Ishikawa (cell line): ENCODE measurements around the gene IGFL1.

Experiments
- CEBPB ChIP-seq: IDR thresholded peaks from 2 replicates; pipeline ENCODE4 v1.6.1; 2012
- CREB1 ChIP-seq: IDR thresholded peaks from 2 replicates; pipeline ENCODE4 v1.6.1; 2012; ENCODE audit warnings: low read depth
- EGR1 ChIP-seq: IDR thresholded peaks from 2 replicates; pipeline ENCODE4 v1.6.1; 2012
- EP300 ChIP-seq: IDR thresholded peaks from 2 replicates; pipeline ENCODE4 v1.6.1; 2012; ENCODE audit warnings: borderline replicate concordance
- FOXM1 ChIP-seq: IDR thresholded peaks from 2 replicates; pipeline ENCODE4 v1.6.1; 2012; ENCODE audit warnings: low read depth, borderline replicate concordance
- NFIC ChIP-seq: IDR thresholded peaks from 2 replicates; pipeline ENCODE4 v1.6.1; 2012
- RAD21 ChIP-seq: IDR thresholded peaks from 2 replicates; pipeline ENCODE4 v1.6.1; 2012; ENCODE audit warnings: low read depth
- TAF1 ChIP-seq: IDR thresholded peaks from 2 replicates; pipeline ENCODE4 v1.6.1; 2012; ENCODE audit warnings: low read depth, mild to moderate bottlenecking
- TCF12 ChIP-seq: IDR thresholded peaks from 2 replicates; pipeline ENCODE4 v1.6.1; 2012; ENCODE audit warnings: low read depth
- TEAD4 ChIP-seq: IDR thresholded peaks from 2 replicates; pipeline ENCODE4 v1.6.1; 2012
- YY1 ChIP-seq: IDR thresholded peaks from 2 replicates; pipeline ENCODE4 v1.6.1; 2012; ENCODE audit warnings: low read depth
- ZBTB7A ChIP-seq: IDR thresholded peaks from 2 replicates; pipeline ENCODE4 v1.6.1; 2012; ENCODE audit warnings: low read depth
- TF ChIP-seq, protein P1 (sequence below): IDR thresholded peaks from 2 replicates; pipeline ENCODE4 v1.6.1; 2012
- TF ChIP-seq, protein P2 (sequence below): IDR thresholded peaks from 2 replicates; pipeline ENCODE4 v1.6.1; 2012
- TF ChIP-seq, protein P3 (sequence below): IDR thresholded peaks from 2 replicates; pipeline ENCODE4 v1.6.1; 2012; ENCODE audit warnings: low read depth, mild to moderate bottlenecking

Gene IGFL1

DNA sequence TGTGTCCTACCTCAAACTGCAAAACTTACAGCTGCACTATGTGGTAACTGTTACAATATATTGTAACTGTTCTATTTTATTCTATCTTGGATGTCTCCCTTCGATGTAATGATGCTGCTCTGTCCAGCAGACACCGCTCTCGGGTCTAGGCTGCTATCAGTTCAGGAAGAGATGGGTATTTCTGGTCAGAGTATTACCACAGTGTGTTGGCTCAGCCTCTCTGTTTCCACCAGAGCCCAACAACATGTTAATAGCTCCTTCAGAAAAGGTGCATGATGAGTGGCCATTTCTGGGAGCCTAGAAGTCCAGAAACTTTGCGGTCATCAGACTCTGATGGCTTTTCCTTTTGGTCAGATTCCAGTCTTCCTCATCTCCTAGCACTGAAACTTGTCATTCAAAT, 35.9 kb upstream of the IGFL1 start:
- TF ChIP-seq, protein P1, sequence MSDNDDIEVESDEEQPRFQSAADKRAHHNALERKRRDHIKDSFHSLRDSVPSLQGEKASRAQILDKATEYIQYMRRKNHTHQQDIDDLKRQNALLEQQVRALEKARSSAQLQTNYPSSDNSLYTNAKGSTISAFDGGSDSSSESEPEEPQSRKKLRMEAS, result no peak
- no peak for TF ChIP-seq TCF12
- TF ChIP-seq, protein P2, sequence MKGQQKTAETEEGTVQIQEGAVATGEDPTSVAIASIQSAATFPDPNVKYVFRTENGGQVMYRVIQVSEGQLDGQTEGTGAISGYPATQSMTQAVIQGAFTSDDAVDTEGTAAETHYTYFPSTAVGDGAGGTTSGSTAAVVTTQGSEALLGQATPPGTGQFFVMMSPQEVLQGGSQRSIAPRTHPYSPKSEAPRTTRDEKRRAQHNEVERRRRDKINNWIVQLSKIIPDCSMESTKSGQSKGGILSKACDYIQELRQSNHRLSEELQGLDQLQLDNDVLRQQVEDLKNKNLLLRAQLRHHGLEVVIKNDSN, result no peak
- TF ChIP-seq TAF1, result no peak
- TF ChIP-seq TEAD4, result no peak
- TF ChIP-seq EP300, result no peak
- no peak for TF ChIP-seq EGR1
- TF ChIP-seq CEBPB, result no peak
- no peak for TF ChIP-seq FOXM1

DNA sequence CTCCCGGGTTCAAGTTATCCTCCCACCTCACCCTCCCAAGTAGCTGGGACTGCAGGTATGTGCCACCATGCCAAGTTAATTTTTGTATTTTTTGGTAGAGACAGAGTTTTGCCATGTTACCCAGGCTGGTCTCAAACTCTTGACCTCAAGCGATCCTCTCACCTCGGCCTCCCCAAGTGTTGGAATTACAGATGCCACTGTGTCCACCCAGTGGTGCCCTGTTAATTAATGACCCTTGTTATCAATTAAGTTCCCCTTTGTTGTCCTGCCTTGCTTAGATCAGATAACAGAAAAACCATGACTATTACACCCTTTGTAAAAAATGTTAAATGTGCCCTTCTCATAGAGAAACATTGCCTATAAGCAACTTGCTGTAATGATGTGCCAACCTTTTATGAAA, 34.4 kb upstream of the IGFL1 start:
- TF ChIP-seq FOXM1, result no peak
- TF ChIP-seq, protein P2, result no peak
- TF ChIP-seq, protein P3, sequence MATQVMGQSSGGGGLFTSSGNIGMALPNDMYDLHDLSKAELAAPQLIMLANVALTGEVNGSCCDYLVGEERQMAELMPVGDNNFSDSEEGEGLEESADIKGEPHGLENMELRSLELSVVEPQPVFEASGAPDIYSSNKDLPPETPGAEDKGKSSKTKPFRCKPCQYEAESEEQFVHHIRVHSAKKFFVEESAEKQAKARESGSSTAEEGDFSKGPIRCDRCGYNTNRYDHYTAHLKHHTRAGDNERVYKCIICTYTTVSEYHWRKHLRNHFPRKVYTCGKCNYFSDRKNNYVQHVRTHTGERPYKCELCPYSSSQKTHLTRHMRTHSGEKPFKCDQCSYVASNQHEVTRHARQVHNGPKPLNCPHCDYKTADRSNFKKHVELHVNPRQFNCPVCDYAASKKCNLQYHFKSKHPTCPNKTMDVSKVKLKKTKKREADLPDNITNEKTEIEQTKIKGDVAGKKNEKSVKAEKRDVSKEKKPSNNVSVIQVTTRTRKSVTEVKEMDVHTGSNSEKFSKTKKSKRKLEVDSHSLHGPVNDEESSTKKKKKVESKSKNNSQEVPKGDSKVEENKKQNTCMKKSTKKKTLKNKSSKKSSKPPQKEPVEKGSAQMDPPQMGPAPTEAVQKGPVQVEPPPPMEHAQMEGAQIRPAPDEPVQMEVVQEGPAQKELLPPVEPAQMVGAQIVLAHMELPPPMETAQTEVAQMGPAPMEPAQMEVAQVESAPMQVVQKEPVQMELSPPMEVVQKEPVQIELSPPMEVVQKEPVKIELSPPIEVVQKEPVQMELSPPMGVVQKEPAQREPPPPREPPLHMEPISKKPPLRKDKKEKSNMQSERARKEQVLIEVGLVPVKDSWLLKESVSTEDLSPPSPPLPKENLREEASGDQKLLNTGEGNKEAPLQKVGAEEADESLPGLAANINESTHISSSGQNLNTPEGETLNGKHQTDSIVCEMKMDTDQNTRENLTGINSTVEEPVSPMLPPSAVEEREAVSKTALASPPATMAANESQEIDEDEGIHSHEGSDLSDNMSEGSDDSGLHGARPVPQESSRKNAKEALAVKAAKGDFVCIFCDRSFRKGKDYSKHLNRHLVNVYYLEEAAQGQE, result no peak

DNA sequence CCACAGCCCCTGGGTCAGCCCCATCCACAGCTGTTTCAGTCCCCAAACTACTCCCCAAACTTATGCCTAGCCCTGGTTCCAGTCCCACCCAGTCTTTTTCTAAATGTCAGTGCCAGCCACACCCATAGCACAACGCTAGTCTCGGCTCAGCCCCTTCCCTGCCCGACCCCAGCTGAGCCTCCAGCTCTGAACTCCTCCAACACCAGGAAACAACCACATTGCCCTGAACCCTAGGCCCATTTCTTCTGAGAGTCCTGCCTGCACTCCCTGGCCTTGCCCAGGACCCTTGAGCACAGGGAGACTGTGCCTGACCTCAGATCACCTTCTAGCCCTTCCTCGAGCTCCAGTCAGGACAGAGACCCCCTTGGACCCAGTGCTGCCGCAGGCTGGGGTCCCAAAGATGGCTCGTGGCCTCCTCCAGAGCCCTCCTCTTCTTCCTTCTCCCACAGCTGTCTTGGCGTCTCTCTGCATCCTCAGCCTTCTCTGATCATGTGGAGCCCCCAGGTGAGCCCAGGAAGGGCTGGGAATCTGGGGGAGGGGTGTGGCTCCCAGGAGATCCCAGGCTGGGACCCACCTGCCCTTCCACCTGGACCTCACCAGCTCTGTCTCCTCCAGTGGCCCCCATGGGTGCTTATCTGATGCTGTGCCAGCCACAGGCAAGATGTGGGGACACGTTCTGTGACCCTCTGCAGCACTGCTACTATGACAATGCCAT, 33.0 kb upstream of the IGFL1 start:
- TF ChIP-seq EP300, result no peak
- TF ChIP-seq EGR1, result no peak
- TF ChIP-seq, protein P2, result no peak
- TF ChIP-seq, protein P1, result no peak
- TF ChIP-seq, protein P3, result no peak
- no peak for TF ChIP-seq CREB1
- TF ChIP-seq NFIC, result no peak
- no peak for TF ChIP-seq CEBPB
- TF ChIP-seq YY1, result no peak
- no peak for TF ChIP-seq ZBTB7A

DNA sequence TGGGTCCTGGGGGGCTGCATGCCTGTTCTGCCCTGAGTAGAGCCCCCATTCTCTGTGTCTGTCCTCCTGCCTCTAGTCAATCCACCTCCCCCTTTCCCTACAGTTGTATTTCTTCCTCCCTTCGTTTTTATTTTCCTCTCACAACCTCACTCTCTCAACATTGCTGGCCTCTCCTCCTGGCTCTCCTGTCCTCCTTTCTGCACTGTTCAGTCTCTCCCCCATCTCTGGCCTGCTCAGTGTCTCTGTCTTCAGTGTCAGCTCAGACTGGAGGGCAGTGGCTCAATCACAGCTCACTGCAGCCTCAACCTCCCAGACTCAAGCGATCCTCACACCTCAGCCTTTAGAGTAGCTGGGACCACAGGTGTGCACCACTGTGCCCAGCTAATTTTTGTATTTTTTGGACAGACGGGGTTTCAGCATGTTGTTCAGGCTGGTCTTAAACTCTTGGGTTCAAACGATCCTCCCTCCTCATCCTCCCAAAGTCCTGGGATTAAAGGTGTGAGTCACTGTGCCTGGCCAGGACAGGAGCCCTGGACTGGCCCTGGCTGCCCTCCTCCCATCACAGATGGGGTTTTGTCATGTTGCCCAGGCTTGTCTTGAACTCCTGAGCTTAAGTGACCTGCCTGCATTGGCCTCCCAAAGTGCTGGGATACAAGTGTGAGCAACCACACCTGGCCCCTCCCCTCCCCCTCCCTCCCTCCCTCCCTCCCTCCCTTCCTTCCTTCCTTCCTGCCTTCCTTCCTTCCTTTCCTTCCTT, 32.0 kb upstream of the IGFL1 start:
- TF ChIP-seq CREB1 (no peak), TEAD4 (no peak), TAF1 (no peak), YY1 (no peak), ZBTB7A (no peak), EP300 (no peak)
- TF ChIP-seq, protein P1, result no peak

DNA sequence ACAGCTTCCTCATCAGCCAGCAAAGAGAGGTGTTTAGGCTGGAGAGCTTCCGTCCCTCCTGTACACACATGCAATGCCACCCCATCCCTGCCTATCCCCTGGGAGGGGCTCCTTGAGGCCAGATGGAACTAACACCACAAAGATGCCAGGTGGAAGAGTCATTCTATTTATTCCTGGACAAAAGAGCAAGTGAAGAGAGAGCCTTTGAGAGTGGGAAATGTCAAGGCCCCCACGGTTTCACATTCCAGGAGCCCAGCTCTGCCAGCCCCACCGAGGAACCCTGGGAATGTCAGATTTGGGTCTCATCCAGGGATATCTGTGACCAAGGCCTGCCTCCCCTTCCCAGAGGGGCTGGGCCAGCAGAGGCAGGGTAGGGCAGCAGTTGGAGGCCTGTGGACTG, 30.8 kb upstream of the IGFL1 start:
- no peak for TF ChIP-seq RAD21
- TF ChIP-seq YY1, result no peak
- TF ChIP-seq CEBPB, result no peak
- TF ChIP-seq, protein P3, result no peak
- TF ChIP-seq TCF12, result no peak
- no peak for TF ChIP-seq CREB1
- TF ChIP-seq, protein P2, result no peak
- TF ChIP-seq TAF1, result no peak
- TF ChIP-seq FOXM1, result no peak
- TF ChIP-seq EGR1, result no peak
- no peak for TF ChIP-seq ZBTB7A
- TF ChIP-seq, protein P1, result no peak
